ENCODE measurements around the gene LAMA2. TPM values are rescaled to one million over a fixed set of nuclear protein-coding genes. Genes with fewer than 3 reads are reported as not detected.

The LAMA2 gene
- total and polyA plus RNA-seq, 8 donors, result 3.4 to 110 (median 31.6) TPM

DNA sequence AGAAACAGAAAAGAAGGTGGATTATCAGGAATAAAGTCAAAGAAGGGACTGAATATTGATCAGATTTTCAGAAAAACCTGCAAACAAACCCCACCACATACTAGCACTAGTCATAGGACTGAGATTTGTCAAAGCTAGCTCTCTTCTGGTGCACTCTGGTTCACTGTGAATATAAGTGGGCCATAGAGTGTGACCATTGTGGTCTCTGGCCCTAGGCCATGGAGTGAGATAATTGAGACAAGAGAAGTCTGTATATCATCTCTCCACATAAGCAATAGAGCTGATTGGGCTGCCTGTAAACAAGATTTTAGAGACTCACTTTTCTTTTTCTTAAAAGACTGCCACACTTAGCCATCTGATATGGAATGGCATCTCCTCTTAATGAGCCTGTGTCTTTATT is 247.2 kb downstream of the LAMA2 start:
- H3K36me3 ChIP-seq, result no peaks in the 10 kb centered on the region
- TF ChIP-seq POLR2A (IDR thresholded peaks at IDR 0.05) (no peak), POLR2AphosphoS5 (IDR thresholded peaks at IDR 0.05) (no peak), EP300 (IDR thresholded peaks at IDR 0.05) (no peak)
- TF ChIP-seq, protein P1, sequence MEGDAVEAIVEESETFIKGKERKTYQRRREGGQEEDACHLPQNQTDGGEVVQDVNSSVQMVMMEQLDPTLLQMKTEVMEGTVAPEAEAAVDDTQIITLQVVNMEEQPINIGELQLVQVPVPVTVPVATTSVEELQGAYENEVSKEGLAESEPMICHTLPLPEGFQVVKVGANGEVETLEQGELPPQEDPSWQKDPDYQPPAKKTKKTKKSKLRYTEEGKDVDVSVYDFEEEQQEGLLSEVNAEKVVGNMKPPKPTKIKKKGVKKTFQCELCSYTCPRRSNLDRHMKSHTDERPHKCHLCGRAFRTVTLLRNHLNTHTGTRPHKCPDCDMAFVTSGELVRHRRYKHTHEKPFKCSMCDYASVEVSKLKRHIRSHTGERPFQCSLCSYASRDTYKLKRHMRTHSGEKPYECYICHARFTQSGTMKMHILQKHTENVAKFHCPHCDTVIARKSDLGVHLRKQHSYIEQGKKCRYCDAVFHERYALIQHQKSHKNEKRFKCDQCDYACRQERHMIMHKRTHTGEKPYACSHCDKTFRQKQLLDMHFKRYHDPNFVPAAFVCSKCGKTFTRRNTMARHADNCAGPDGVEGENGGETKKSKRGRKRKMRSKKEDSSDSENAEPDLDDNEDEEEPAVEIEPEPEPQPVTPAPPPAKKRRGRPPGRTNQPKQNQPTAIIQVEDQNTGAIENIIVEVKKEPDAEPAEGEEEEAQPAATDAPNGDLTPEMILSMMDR (IDR thresholded peaks at IDR 0.05), result no peak
- intact Hi-C loops (cut with DNase I; ENCODE audit: low total_unique reads), result no loop called here
- DNase-seq, result no peak
- peak overlapping the region in 3 of 5 donors; percentile 43 to 51 (median 46) for H3K27ac ChIP-seq
- no peak overlapping the region for H3K4me3 ChIP-seq
- H3K9me3 ChIP-seq, result no peaks in the 10 kb centered on the region
- peaks cover 0 to 26% (median 17%) of the 10 kb centered on the region in 4 donors for H3K4me1 ChIP-seq
- H3K27me3 ChIP-seq, result no peaks in the 10 kb centered on the region

DNA sequence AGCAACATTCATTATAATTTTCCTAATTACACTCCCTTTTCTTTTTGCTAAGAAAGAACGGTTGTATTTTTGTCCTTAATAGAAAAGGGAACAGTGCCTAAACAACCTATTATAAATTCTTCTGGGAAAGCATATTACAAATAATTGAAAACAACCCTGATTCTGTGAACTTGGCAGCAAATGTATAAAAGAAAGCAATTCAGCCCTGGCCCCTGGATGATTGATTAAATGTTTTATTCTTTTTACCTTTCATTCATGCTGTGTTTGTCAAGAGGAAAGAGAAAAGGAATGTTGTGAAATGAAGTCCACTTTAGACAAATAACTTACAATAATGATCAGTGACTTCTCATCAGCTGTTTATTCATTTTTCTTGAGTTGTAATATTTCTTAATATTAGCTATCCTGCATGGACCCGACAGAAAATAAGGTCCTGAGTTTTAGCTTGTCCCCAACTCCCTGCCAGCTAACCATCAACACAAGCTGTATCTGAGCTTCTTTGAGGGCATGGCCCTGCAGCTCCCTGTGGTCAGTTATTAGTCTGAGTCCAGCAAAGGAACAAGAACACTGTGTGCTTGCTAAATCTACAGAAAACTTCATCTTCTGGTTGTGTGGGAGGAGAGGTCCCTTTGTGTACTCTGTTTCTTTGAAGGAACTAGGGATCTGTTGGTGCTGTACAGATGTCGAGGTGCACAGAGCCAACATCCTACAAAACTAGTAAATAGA is 248.2 kb downstream of the LAMA2 start:
- DNase-seq, result no peak
- intact Hi-C loops (cut with DNase I; ENCODE audit: low total_unique reads), result no loop called here
- Histone ChIP-seq H3K27ac (peak overlapping the region in 3 of 5 donors; percentile 35 to 51 (median 46)), H3K36me3 (no peaks in the 10 kb centered on the region), H3K9me3 (no peaks in the 10 kb centered on the region), H3K27me3 (no peaks in the 10 kb centered on the region), H3K4me1 (peaks cover 0 to 26% (median 17%) of the 10 kb centered on the region in 4 donors), H3K4me3 (no peak overlapping the region)
- WGBS, 5 donors, result 55 to 74% (median 65%) methylated on average over 3 of the region's 3 CpGs
- TF ChIP-seq POLR2AphosphoS5 (IDR thresholded peaks at IDR 0.05) (peak in 1 of 3 donors; percentile 26), EP300 (IDR thresholded peaks at IDR 0.05) (no peak)

DNA sequence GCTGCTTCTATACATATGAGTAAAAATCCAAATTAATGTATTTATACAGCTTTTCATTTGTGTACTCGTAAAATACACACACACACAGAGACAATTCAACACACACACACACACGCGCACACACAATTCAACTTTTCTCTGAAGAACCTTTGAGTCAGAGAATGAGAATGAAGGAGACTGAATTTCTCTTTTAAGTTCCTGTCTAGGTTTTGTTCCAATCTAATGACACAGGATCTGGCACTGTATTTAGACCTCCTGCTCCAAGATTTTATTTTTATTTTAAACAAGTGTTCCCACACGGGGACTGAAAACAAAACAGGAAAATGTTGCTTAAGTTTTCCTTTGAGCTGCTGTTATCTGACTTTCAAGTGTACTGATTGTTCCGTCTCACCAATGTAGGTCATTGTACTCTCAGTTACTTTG is 250.8 kb downstream of the LAMA2 start:
- Histone ChIP-seq H3K4me1 (peaks cover 0 to 26% (median 18%) of the 10 kb centered on the region in 4 donors), H3K27ac (peak overlapping the region in 4 of 5 donors; percentile 56 to 69 (median 65)), H3K9me3 (no peaks in the 10 kb centered on the region), H3K4me3 (peak overlapping the region in 1 of 4 donors; percentile 11), H3K36me3 (no peaks in the 10 kb centered on the region), H3K27me3 (no peaks in the 10 kb centered on the region)
- 17 to 36% (median 29%) methylated on average over 5 of the region's 5 CpGs for WGBS, 5 donors
- intact Hi-C loops (cut with DNase I; ENCODE audit: low total_unique reads), result no loop called here
- DNase-seq, result peak in 1 of 2 donors; percentile 39
- no peak for TF ChIP-seq EP300 (IDR thresholded peaks at IDR 0.05)
- TF ChIP-seq, protein P1 (IDR thresholded peaks at IDR 0.05), result no peak
- peak; percentile 10 to 50 (median 32) for TF ChIP-seq POLR2AphosphoS5 (IDR thresholded peaks at IDR 0.05)

DNA sequence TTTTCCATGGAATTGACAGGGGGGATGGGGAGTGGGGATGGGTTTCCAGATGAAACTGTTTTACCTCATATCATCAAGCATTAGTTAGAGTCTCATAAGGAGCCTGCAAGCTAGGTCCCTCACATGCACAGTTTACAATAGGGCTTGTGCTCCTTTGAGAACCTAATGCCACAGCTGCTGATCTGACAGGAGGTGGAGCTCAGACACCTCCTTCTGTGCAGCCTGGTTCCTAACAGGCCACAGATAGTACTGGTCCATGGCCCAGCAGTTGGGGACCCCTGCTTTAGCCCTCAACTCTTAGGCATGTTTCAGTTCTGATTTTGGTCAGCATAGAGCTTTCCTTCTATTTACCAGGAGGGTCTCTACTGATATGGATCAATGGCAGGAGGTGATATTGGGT is 251.6 kb downstream of the LAMA2 start:
- Histone ChIP-seq H3K9me3 (no peaks in the 10 kb centered on the region), H3K4me1 (peaks cover 0 to 28% (median 20%) of the 10 kb centered on the region in 4 donors), H3K36me3 (no peaks in the 10 kb centered on the region), H3K4me3 (peak overlapping the region in 1 of 4 donors; percentile 17), H3K27me3 (no peaks in the 10 kb centered on the region), H3K27ac (peak overlapping the region; percentile 1 to 69 (median 65))
- TF ChIP-seq POLR2AphosphoS5 (IDR thresholded peaks at IDR 0.05) (no peak), EP300 (IDR thresholded peaks at IDR 0.05) (no peak), POLR2A (IDR thresholded peaks at IDR 0.05) (no peak)
- TF ChIP-seq, protein P1 (IDR thresholded peaks at IDR 0.05), result peak in 1 of 7 experiments; percentile 13
- intact Hi-C loops (cut with DNase I; ENCODE audit: low total_unique reads), result no loop called here
- DNase-seq, result no peak

DNA sequence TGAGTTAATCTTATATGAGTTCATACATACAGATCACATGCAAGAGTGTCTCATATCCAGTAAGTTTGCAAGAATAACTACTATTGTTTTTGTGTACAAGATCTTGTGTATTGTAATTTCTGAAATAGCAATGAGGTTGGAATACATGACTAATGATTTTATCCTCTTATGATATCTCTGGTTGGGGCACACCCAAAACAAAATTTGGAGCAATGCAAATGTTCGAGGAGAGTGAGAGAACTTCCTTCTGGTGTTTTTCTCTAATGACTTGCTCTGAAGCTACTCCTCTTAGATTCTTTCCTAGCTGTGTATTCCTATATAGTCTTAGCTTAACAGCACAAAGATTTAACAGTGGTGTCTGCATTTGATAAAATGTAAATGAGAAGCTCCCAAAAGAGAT is 252.5 kb downstream of the LAMA2 start:
- Histone ChIP-seq H3K27ac (peak overlapping the region in 3 of 5 donors; percentile 56 to 69 (median 65)), H3K4me3 (no peak overlapping the region), H3K27me3 (no peaks in the 10 kb centered on the region), H3K4me1 (peaks cover 0 to 29% (median 21%) of the 10 kb centered on the region in 4 donors), H3K36me3 (no peaks in the 10 kb centered on the region), H3K9me3 (no peaks in the 10 kb centered on the region)
- WGBS, 5 donors, result 50 to 60% (median 58%) methylated on average over 1 of the region's 1 CpG
- TF ChIP-seq, protein P1 (IDR thresholded peaks at IDR 0.05), result no peak
- TF ChIP-seq POLR2AphosphoS5 (IDR thresholded peaks at IDR 0.05) (no peak), POLR2A (IDR thresholded peaks at IDR 0.05) (no peak), EP300 (IDR thresholded peaks at IDR 0.05) (no peak)
- intact Hi-C loops (cut with DNase I; ENCODE audit: low total_unique reads), result no loop called here
- peak in 1 of 2 donors; percentile 29 for DNase-seq

Measured in stomach (tissue), 9 donors.